ENCODE results near the gene FTO.

The FTO gene

GRCh38 chr16:53944025-53944424, 240.1 kb downstream of the FTO start:
- no peak for DNase-seq

GRCh38 chr16:53945996-53946395, 242.0 kb downstream of the FTO start:
- peak; percentile 52 for DNase-seq

- DNase-seq: no peak
These were observed 242.9 kb downstream of the FTO start for GRCh38 chr16:53946746-53947386.

GRCh38 chr16:53947642-53948041, 243.7 kb downstream of the FTO start:
- no peak for DNase-seq

DNA sequence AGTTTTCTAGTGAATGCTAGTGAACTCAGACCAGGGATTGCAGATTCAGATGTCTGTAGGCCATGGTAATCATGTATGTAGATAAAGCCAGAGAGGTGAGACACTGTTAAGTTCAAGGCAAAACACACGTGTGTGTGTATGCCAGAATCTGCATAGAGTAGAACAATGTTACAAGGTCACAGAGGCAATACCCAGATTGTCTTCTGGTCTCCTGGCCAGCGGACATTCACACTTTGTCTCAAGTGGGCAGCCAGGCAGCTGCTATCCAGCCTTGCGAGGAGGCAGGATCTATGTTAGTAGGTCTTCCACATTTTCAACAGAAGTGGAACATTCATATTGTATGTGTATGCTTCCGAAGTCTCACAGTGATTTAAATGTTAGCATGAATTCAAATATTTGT, 244.4 kb downstream of the FTO start:
- no peak for DNase-seq

DNA sequence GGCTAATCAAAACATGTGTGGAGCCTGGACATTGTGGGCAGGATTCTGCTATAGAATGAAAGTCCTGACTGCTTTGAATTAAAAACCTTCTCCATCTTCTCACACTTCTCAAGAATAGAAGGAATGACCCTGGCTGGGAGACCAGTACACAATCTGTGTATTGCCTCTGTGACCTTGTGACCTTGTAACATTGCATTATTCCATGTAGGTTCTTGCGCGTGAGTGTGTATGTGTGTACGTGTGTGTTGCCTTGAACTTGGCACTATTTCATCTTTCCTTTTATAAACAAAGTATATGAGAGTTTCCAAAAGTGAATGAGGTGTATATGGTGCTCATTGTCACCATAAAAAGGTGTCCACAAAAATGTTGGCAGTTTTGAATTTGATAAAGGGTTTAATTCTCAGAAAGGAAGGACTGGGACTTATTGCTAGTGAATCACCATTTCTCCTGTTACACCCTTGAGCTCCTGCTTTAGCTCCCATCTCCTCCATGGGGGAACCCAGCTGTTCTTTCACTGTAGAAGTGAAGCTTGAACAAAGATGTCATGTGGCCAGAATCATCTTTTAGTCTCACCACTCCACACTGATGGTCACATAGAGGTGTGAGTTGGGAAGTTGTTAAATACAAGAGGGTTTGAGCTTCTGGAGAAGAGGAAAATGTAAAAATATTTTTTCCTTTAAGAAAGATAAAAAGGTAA, 244.9 kb downstream of the FTO start:
- DNase-seq: no peak

GRCh38 chr16:53949715-53950410, 245.9 kb downstream of the FTO start:
- no peak for DNase-seq

GRCh38 chr16:53950677-53951076, 246.7 kb downstream of the FTO start:
- no peak for DNase-seq

GRCh38 chr16:53952215-53953208, 248.6 kb downstream of the FTO start:
- DNase-seq: peak; percentile 27

DNA sequence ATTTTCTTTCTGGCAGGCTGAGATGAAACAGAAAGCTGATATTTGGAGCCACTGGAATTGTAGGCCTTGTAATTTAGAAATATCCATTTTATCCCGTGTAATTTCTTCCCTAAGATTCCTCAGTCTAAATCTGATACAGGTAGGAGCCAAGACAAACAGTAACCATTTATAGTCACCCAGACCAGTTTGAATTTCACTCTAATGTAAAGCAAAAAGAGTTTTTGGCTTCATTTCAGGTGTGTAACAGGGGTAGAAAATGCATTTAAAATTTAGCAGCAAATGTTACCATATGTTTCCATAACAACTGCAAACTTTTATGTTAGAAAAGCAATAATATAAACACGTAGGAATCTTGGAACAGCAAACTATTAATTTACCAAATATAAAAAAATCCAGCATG, 249.4 kb downstream of the FTO start:
- DNase-seq: no peak

GRCh38 chr16:53955221-53955875, 251.4 kb downstream of the FTO start:
- no peak for DNase-seq

GRCh38 chr16:53958341-53958880, 254.5 kb downstream of the FTO start:
- no peak for DNase-seq

- DNase-seq: no peak
These were observed 256.3 kb downstream of the FTO start for GRCh38 chr16:53960050-53960812.

GRCh38 chr16:53960954-53961616, 257.1 kb downstream of the FTO start:
- no peak for DNase-seq

DNA sequence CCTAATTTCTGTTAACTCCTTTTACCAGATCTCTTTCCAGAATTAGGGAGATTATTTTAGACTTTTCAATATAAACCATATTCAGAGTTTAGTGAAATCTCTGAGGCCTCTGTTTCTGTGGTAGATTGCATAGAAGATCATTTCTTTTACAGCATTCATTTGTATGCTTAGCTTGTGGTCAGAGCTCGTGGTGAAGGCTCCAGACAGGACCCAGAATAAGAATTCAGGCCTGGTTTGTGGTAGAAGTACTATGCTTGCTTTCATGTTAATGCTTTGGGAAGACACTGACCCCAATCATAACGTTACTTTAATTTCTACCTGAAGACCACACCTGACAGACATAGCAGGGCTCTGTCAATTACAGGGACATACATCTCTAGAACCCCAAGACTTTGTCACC, 258.1 kb downstream of the FTO start:
- no peak for DNase-seq

DNA sequence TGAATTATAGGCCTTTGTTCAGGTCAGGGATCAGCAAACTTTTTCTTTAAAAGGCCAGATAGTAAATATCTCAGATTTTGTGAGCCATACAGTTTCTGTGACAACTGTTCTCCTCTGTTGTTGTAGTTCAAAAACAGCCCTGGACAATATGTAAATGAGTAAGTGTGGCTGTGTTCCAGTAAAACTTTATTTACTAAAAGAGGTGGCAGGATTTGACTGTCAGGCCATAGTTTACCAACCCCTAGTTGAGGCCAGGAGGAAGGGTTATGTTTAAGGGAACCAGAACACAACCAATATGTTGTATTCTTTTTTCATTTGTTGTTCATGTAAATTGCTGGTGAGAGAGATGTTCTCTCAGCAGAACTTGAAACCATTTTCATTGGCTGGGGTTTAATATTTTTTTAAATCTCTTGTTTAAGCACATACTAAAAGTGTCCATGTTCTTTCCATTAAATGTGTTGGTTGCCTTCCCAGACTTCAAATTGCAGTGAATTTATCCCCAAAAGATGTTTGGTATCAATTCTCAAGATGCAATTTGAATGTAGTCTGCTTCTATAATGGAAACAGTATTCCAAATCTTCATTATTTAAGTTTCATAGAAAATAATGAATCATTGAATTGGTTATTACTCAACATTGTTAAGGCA, 260.3 kb downstream of the FTO start:
- no peak for DNase-seq

- DNase-seq: no peak
These were observed 263.0 kb downstream of the FTO start for GRCh38 chr16:53966821-53967571.

- no peak for DNase-seq
These were observed 263.6 kb downstream of the FTO start for GRCh38 chr16:53967572-53967971.

DNA sequence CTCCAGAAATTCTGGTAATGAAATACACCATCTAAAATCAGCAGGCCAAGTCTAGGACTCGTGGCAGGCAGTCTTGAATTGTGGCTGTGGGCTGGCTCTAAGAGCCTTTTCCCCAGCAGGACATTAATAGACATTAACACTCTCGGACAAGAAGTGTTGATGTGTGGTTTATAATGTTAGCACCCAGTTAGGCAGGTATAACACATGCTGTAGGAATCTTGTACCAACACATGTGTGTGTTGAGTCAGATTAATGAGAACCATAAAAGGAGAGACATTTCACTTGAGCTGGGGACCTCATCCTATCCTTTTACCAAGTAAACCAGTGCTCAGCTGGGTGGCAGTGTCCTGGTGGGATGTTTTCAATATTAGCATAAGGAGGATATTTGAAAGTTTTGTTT, 264.5 kb downstream of the FTO start:
- DNase-seq: peak; percentile 71

Measured in fibroblast of skin of scalp (primary cell).